GM18505 (cell line): ENCODE data around the gene ARHGEF25.
"Not testable (repeated sequence)": the region's sequence is repeated elsewhere in the genome, so short reads cannot be mapped to it uniquely, and the experiment has no call there.

Experiments
- ATAC-seq: cut with Tn5 transposase; IDR thresholded peaks from one replicate; pipeline ENCODE4 v1.9.1; 2021; ENCODE audit not compliant: unreplicated experiment
- POLR2A ChIP-seq: IDR thresholded peaks from 4 replicates; pipeline ENCODE4 v1.6.1; 2011; ENCODE audit warnings: borderline replicate concordance; ENCODE audit not compliant: insufficient read depth, insufficient read length; ENCODE audit errors: extremely low read depth

ARHGEF25 gene

DNA sequence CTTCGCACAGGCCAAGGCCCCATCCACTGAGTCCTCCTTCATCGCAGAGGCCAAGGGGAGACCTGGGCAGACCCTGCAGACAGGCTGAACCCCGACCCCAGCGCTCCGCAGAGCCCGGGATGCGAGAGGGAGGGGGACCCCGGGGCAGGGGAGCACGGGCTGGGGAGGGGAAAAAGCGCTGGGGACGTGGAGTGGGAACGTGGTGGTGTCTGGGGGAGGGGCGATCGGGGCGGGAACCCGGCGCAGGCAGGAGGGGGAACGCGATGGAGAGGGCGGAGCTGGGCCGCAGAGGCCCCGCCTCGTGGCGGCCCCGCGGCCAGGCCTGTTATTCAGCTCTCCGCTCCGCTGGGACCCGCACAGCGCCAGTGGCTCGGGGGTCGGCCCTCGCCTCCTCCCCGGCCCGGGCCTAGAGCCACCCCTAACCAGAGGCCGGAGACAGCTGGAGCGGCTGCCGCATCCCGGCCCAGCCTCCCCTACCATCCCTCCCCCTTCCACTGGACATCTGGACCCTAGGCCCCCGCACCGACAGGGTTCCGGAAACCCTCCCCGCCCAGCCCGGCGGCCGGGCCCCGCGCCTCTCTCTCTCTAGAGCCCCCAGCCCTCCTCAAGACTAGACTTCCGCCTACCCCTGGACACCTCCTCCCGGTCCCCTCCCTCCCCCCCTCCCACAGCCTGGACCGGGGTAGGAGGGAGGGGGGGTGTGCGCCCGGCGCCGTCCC, at the start of gene ARHGEF25:
Gene ARHGEF25 (plus strand): TSS at position 328 of the 719 bp plus-strand sequence. CDS start 460 bp downstream, outside the sequence.
- TF ChIP-seq POLR2A, result peak; percentile 62
- ATAC-seq, result no peak

DNA sequence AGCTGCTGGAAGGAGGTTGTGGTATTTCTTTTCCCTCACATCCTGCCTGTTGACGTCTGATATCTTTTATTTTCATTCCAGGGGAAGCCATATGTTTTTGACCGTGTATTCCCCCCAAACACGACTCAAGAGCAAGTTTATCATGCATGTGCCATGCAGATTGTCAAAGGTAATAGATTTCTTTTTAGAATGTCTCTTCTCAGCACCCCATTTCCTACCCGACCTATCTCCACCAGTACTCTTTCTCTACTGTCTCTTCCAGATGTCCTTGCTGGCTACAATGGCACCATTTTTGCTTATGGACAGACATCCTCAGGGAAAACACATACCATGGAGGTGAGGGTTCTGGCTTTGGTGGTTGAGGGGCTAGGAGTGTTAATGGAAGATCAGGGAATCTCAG, 47.9 kb upstream of the ARHGEF25 start:
- no peak for ATAC-seq
- TF ChIP-seq POLR2A, result no peak

DNA sequence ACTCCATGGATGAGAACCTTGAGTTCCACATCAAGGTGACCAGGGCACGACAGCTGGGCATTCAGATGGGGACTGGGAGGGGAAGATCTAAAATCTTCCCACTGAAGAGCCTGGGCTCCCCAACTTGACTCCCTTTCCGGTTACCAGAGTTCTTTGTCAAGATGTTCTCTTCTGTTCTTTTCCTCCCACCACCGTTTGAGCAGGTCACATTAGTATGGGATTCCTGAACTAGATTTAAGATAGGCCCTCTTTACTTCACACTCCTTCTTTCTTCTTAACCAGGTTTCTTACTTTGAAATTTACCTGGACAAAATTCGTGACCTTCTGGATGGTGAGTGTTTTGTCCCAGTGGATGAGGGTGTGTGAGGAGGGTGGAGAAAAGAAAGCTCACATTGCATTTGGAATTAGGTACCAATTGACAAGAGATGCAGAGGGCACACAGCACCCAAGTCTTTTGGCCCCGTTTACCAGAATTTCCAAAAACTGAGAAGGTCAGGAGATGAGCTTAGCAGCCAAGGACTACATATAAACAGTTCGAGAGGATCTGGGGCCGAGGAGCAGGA, 47.0 kb upstream of the ARHGEF25 start:
- ATAC-seq, result no peak
- no peak for TF ChIP-seq POLR2A

DNA sequence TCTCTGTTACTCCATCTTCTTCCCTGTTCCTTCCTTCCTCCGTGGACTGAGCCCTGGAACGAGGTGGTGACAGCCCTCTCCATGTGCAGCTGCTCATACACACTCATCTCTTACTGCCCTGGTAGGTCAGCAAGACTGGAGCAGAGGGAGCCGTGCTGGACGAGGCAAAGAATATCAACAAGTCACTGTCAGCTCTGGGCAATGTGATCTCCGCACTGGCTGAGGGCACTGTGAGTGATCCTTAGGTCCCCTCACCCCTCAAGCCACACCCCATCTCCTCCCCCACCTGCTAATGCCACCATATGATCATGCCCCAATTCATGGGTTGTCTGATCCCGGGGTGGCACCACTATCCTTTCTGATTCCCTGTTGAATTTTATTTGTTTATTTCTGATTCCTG, 42.4 kb upstream of the ARHGEF25 start:
- ATAC-seq, result no peak
- TF ChIP-seq POLR2A, result no peak

DNA sequence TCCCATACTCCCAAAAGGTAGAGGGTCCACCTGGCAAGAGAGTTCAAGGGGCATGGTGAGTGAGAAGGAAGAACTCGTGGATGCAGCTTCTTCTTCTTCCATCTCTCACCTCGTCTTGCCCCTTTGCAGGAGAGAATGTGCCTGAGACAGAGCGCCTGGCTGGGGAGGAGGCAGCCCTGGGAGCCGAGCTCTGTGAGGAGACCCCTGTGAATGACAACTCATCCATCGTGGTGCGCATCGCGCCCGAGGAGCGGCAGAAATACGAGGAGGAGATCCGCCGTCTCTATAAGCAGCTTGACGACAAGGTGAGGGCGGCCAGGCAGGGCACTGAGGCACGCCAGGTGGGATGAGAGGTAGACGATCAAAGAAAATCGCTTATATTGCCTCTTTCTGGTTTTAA, 41.4 kb upstream of the ARHGEF25 start:
- no peak for ATAC-seq
- TF ChIP-seq POLR2A, result no peak

DNA sequence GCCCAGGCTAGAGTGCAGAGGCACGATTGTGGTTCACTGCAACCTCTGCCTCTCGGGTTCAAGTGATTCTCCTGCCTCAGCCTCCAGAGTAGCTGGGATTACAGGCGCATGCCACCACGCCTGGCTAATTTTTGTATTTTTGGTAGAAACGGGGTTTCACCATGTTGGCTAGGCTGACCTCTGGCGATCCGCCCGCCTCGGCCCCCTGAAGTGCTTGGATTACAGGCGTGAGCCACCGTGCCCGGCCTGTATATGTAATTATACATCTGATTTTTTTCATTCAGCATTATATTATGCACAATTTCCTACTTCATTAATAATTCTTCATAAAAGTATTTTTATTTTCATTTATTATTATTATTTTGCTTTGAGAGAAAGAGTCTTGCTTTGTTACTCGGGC, 40.8 kb upstream of the ARHGEF25 start:
- not testable (repeated sequence) for ATAC-seq

DNA sequence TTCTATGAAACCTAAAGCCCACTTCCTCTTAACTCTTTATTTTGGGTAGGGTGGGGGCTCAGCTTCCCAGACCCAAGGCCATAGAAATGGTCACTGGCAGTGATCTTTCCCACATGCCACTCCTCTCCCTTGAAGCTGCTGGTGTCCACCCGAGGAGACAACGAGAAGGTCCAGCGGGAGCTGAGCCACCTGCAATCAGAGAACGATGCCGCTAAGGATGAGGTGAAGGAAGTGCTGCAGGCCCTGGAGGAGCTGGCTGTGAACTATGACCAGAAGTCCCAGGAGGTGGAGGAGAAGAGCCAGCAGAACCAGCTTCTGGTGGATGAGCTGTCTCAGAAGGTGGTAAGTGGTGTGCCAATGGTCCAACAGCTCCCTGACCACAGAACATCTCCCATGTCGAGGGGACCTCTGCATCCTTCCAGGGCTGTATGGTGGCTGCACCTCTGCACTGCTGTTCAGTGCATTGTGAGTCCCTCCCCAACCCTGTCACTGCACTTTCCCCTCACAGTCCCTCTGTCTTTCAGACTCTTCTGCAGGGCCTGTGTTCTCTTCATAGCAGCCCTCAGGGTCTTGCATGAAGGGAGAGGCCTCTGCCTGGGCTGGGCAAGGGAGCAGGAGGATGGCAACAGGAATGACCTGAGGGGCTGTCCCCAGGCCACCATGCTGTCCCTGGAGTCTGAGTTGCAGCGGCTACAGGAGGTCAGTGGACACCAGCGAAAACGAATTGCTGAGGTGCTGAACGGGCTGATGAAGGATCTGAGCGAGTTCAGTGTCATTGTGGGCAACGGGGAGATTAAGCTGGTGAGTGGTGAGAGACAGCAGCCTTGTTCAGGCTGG, 39.1 kb upstream of the ARHGEF25 start:
- no peak for ATAC-seq
- no peak for TF ChIP-seq POLR2A

DNA sequence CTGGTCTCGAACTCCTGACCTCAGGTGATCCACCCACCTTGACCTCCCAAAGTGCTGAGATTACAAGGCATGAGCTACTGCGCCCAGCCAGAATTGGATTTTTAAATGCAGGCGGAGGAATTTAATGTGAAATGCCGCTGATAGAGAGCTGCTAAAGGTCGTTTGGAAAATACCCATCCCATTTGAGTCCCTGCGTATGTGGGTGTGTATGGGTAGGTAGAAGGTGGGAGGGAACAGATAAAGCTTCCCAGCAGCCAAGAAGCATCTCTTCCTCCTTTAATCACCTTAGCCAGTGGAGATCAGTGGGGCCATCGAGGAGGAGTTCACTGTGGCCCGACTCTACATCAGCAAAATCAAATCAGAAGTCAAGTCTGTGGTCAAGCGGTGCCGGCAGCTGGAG, 36.4 kb upstream of the ARHGEF25 start:
- ATAC-seq, result no peak
- no peak for TF ChIP-seq POLR2A

DNA sequence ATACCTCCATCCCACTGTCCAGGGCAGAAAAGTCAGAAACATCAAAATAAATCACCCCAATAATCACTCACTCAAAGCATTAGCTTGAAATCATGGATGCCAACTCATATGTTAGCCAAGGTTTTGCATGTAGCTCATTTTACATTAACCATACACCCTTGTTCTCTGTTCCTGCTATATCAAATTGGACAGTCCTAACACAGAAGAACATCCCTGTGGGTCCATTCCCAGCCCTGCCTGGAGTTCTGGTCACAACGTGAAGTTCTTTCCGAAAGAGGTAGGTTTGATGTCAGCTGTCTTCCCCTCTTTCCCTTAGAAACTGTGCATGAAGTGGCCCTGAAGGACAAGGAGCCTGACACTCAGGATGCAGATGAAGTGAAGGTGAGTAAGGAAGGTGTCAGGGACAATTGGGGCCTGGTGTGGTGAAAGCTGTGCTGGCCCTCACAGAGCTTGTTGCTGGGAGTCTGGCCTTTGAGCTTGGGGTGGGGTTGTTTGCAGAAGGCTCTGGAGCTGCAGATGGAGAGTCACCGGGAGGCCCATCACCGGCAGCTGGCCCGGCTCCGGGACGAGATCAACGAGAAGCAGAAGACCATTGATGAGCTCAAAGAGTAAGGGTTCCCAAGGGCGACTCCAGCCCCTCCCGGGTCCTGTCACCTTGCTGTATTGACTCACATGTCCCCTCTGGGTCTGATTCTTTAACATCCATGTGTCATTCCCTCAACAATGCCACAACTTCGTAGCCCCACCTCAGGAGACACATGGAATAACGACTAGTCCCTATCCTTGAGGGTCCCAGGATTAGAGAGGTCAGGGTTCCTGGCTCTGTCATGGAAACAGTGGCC, 35.2 kb upstream of the ARHGEF25 start:
- ATAC-seq, result no peak
- no peak for TF ChIP-seq POLR2A

DNA sequence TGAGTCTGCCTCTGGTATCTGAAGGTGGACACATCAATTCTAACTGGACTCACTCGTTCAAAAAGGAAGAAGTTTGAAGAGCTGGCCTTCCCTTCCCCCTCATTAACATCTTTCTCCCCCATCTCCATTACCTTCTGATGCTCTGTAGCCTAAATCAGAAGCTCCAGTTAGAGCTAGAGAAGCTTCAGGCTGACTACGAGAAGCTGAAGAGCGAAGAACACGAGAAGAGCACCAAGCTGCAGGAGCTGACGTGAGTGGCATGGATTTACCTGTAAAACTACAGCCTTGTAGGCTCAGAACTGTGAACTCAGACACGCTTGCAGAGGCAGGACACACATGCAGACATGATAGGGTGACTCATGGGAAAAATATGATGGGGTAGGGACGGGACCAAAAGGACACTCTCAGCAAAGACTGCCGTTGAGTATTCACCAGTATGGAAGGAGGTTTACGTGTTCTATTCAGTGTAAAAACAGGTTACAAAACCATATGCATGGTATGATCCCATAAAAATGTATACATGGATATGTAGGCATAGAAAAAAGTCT, 34.5 kb upstream of the ARHGEF25 start:
- no peak for TF ChIP-seq POLR2A
- ATAC-seq, result no peak

DNA sequence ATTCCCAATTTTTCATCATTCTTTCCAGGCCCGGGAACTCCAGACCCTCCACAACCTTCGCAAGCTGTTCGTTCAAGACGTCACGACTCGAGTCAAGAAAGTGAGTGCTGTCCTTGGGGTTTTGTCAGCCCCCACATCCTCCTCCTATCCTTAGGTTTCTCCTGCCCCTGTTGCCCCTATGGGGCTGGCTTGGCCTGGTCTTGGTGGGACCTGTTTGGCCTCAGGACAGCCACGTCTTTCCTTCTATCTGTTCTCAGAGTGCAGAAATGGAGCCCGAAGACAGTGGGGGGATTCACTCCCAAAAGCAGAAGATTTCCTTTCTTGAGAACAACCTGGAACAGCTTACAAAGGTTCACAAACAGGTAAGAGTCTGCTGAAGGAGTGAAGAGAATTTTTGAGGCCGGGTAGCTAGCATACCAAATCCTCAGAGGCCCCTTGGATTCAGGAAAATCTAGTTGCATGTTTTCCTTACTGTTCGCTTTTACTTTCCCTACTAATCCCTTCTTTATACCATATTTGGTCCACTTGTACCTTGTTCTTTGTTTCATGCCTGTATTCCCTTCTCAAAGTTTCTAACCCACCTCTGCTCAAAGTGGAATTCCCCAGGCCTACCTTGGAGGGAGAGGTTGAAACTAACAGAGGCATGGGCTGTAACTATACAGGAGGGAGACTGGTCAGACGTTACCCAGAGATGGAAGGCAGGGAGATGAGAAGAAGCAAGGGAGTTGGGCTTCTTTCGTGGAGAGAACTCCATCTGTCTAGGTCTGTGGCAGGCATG, 33.1 kb upstream of the ARHGEF25 start:
- no peak for ATAC-seq

DNA sequence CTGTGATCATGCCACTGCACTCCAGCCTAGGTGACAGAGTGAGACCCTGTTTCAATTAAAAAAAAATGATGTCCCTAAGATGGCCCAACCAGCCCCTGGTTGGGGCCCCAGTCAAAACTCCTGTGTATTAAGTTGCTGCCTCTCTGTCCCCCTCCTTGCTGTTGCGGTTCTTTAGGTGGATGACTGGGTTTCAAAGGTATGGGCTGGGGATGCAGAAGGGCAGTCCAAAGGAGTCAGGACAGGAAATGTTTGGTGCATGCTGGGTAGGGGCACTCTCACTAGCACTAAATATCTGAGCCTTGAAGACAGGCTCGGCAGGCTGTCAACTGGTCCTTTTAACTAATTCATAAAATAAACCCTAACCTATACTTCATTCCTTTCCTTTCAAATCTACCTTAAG, 32.2 kb upstream of the ARHGEF25 start:
- TF ChIP-seq POLR2A, result no peak
- ATAC-seq, result no peak

More for the DNA sequence above, 33.1 kb upstream of the ARHGEF25 start:
- TF ChIP-seq POLR2A, result no peak
